Body of pancreas (tissue), 4 donors: Measurements from ENCODE around the gene FERMT3.

ENCODE experiments used
- POLR2A ChIP-seq, 3 donors: fragments of 450-650 bp; IDR thresholded peaks; one replicate each; pipeline ENCODE4 v1.6.1; 2016; ENCODE audit warnings: antibody characterized with exemption in 3 of 3, mild to moderate bottlenecking in 2 of 3
- TF ChIP-seq, protein P1 (sequence below), 7 experiments: fragments of 450-650 bp in 4 of 7; fragments of 200-600 bp in 3 of 7; sonication (generic) in 3 of 7; IDR thresholded peaks; one replicate each; pipeline ENCODE4 v1.5.1; 2016 to 2019; ENCODE audit warnings: antibody characterized with exemption in 7 of 7

DNA sequence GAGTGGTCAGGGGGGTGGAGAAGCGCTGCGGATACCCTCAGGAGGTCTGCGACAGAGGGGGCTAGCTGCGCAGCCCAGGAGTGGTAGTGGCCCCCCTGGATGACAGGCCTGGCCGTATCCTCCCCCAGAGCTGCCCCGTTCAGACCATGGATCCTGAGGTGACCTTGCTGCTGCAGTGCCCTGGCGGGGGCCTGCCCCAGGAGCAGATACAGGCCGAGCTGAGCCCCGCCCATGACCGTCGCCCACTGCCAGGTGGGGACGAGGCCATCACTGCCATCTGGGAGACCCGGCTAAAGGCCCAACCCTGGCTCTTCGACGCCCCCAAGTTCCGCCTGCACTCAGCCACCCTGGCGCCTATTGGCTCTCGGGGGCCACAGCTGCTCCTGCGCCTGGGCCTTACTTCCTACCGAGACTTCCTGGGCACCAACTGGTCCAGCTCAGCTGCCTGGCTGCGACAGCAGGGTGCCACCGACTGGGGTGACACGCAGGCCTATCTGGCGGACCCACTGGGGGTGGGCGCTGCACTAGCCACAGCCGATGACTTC, 20.1 kb downstream of the FERMT3 start:
- TF ChIP-seq, protein P1, sequence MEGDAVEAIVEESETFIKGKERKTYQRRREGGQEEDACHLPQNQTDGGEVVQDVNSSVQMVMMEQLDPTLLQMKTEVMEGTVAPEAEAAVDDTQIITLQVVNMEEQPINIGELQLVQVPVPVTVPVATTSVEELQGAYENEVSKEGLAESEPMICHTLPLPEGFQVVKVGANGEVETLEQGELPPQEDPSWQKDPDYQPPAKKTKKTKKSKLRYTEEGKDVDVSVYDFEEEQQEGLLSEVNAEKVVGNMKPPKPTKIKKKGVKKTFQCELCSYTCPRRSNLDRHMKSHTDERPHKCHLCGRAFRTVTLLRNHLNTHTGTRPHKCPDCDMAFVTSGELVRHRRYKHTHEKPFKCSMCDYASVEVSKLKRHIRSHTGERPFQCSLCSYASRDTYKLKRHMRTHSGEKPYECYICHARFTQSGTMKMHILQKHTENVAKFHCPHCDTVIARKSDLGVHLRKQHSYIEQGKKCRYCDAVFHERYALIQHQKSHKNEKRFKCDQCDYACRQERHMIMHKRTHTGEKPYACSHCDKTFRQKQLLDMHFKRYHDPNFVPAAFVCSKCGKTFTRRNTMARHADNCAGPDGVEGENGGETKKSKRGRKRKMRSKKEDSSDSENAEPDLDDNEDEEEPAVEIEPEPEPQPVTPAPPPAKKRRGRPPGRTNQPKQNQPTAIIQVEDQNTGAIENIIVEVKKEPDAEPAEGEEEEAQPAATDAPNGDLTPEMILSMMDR (IDR thresholded peaks at IDR 0.05), result no peak
- TF ChIP-seq POLR2A (IDR thresholded peaks at IDR 0.05), result peak in 2 of 3 donors; percentile 48 to 49
